Fibroblast of skin of left biceps (primary cell): ENCODE measurements around the gene CD96.
"Not testable (repeated sequence)": the region's sequence is repeated elsewhere in the genome, so short reads cannot be mapped to it uniquely, and the experiment has no call there.

ENCODE experiments used
- DNase-seq, 2 experiments: peaks; one replicate each; pipeline ENCODE4 v3.0.0-alpha.2; 2013; ENCODE audit warnings: low read depth in 2 of 2

The CD96 gene

GRCh38 chr3:111548756-111549155 is 6.8 kb downstream of the CD96 start:
- no peak for DNase-seq

GRCh38 chr3:111561902-111562301 is 19.9 kb downstream of the CD96 start:
- DNase-seq: not testable (repeated sequence)

- no peak for DNase-seq
These were observed 24.8 kb downstream of the CD96 start for GRCh38 chr3:111566844-111567243.

GRCh38 chr3:111568355-111568754 is 26.4 kb downstream of the CD96 start:
- no peak for DNase-seq

GRCh38 chr3:111568911-111569310 is 26.9 kb downstream of the CD96 start:
- DNase-seq: no peak

- no peak for DNase-seq
These were observed 28.5 kb downstream of the CD96 start for GRCh38 chr3:111570404-111571030.

- DNase-seq: no peak
These were observed 29.3 kb downstream of the CD96 start for GRCh38 chr3:111571282-111571681.

- no peak for DNase-seq
These were observed 30.0 kb downstream of the CD96 start for GRCh38 chr3:111571907-111572460.

GRCh38 chr3:111577113-111577512 is 35.1 kb downstream of the CD96 start:
- no peak for DNase-seq

- peak; percentile 44 to 50 for DNase-seq
These were observed 36.0 kb downstream of the CD96 start for GRCh38 chr3:111577798-111578685.

GRCh38 chr3:111578867-111579266 is 36.9 kb downstream of the CD96 start:
- no peak for DNase-seq

GRCh38 chr3:111579495-111579894 is 37.5 kb downstream of the CD96 start:
- DNase-seq: no peak

GRCh38 chr3:111581403-111582119 is 39.6 kb downstream of the CD96 start:
- DNase-seq: no peak

- peak; percentile 65 to 66 for DNase-seq
These were observed 40.1 kb downstream of the CD96 start for GRCh38 chr3:111582120-111582474.

- DNase-seq: no peak
These were observed 42.7 kb downstream of the CD96 start for GRCh38 chr3:111584744-111585143.

GRCh38 chr3:111585217-111585616 is 43.2 kb downstream of the CD96 start:
- no peak for DNase-seq

- DNase-seq: no peak
These were observed 46.5 kb downstream of the CD96 start for GRCh38 chr3:111588527-111588926.

GRCh38 chr3:111589303-111590142 is 47.5 kb downstream of the CD96 start:
- no peak for DNase-seq

- no peak for DNase-seq
These were observed 48.1 kb downstream of the CD96 start for GRCh38 chr3:111590143-111590491.

- DNase-seq: no peak
These were observed 49.6 kb downstream of the CD96 start for GRCh38 chr3:111591555-111591954.

GRCh38 chr3:111592143-111592542 is 50.1 kb downstream of the CD96 start:
- no peak for DNase-seq

GRCh38 chr3:111592936-111593335 is 50.9 kb downstream of the CD96 start:
- DNase-seq: no peak
